Measurements from ENCODE around the gene TERF2IP. TPM values are rescaled to one million over a fixed set of nuclear protein-coding genes. Genes with fewer than 3 reads are reported as not detected.

The TERF2IP gene
- total RNA-seq, 2 experiments from 2014 or later = 41.6 to 64.3 TPM

DNA sequence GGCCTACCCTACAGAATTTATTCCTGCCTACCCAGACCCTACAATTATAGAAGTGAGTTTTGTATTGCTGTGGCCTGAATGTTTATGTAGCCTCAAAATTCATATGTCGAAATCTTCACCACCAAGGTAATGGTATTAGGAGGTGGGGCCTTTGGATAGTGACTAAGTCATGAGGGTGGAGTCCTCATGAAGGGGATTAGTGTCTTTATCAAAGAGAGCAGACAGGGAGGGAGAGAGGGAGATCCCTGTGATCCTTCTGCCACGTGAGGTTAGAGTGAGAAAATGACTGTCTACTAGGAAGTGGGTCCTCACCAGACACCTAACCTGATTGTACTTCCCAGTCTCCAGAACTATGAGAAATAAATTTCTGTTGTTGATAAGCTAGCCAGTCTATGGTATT is 54.7 kb downstream of the TERF2IP start:
- H2AFZ ChIP-seq (ENCODE audit: low read length) = no peak overlapping the region
- no peak overlapping the region for H3K4me2 ChIP-seq (ENCODE audit: low read length)
- POLR2A ChIA-PET = no interaction called here
- no peaks in the 10 kb centered on the region for H3K79me2 ChIP-seq (ENCODE audit: insufficient read depth, low read depth, low read length)
- no peak overlapping the region for H3K4me3 ChIP-seq (ENCODE audit: low read depth, low read length, poor library complexity, severe bottlenecking)
- H3K9me2 ChIP-seq (ENCODE audit: insufficient read depth, low read length) = no peaks in the 10 kb centered on the region
- H3K9me3 ChIP-seq (ENCODE audit: low read length) = no peaks in the 10 kb centered on the region
- H3K36me3 ChIP-seq (ENCODE audit: insufficient read depth, low read length) = no peaks in the 10 kb centered on the region
- intact Hi-C loops (cut with micrococcal nuclease; ENCODE audit: unreplicated experiment) = no loop called here
- CTCF ChIA-PET (ENCODE audit: unreplicated experiment) = no interaction called here
- no TSS peak for BruUV-seq (replicated peaks)
- no peaks in the 10 kb centered on the region for H3K4me1 ChIP-seq (ENCODE audit: insufficient read depth, low read length, poor library complexity, severe bottlenecking)
- DNase-seq (ENCODE audit: low spot score) = no peak
- H4K20me1 ChIP-seq (ENCODE audit: insufficient read depth, low read length) = no peaks in the 10 kb centered on the region
- H3K27ac ChIP-seq (ENCODE audit: low read depth, low read length, poor library complexity, severe bottlenecking) = no peak overlapping the region
- TF ChIP-seq EZH2phosphoT487 (IDR thresholded peaks at IDR 0.05; ENCODE audit: borderline replicate concordance, low read depth, low read length) = no peak
- no peak for TF ChIP-seq CTCF (conservative IDR thresholded peaks at IDR 0.05; ENCODE audit: low read length)

DNA sequence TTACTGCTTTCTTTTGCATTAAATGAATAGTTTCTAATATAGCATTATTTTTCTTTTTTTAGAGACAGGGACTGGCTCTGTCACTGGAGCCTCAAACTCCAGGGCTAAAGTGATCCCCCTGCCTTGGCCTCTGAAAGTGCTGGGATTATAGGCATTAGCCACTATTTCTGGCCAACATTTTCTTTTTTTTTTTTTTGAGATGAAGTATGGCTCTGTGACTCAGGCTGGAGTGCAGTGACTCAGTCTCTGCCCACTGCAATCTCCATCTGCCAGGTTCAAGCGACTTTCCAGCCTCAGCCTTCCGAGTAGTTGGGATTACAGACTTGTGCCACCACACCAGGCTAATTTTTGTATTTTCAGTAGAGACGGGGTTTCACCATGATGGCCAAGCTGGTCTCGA is 55.7 kb downstream of the TERF2IP start:
- H3K4me3 ChIP-seq (ENCODE audit: low read depth, low read length, poor library complexity, severe bottlenecking) = no peak overlapping the region
- no peaks in the 10 kb centered on the region for H3K36me3 ChIP-seq (ENCODE audit: insufficient read depth, low read length)
- H3K9me2 ChIP-seq (ENCODE audit: insufficient read depth, low read length) = no peaks in the 10 kb centered on the region
- TF ChIP-seq EZH2phosphoT487 (IDR thresholded peaks at IDR 0.05; ENCODE audit: borderline replicate concordance, low read depth, low read length) = no peak
- no peak for TF ChIP-seq CTCF (conservative IDR thresholded peaks at IDR 0.05; ENCODE audit: low read length)
- no peak for DNase-seq (ENCODE audit: low spot score)
- no peaks in the 10 kb centered on the region for H3K79me2 ChIP-seq (ENCODE audit: insufficient read depth, low read depth, low read length)
- no peaks in the 10 kb centered on the region for H4K20me1 ChIP-seq (ENCODE audit: insufficient read depth, low read length)
- no peaks in the 10 kb centered on the region for H3K9me3 ChIP-seq (ENCODE audit: low read length)
- no peak overlapping the region for H3K4me2 ChIP-seq (ENCODE audit: low read length)
- no TSS peak for BruUV-seq (replicated peaks)
- no peak overlapping the region for H3K27ac ChIP-seq (ENCODE audit: low read depth, low read length, poor library complexity, severe bottlenecking)
- CTCF ChIA-PET (ENCODE audit: unreplicated experiment) = no interaction called here
- H2AFZ ChIP-seq (ENCODE audit: low read length) = no peak overlapping the region
- intact Hi-C loops (cut with micrococcal nuclease; ENCODE audit: unreplicated experiment) = no loop called here
- no peaks in the 10 kb centered on the region for H3K4me1 ChIP-seq (ENCODE audit: insufficient read depth, low read length, poor library complexity, severe bottlenecking)
- POLR2A ChIA-PET = no interaction called here

Small RNAs within 50 kb of the gene (small RNA-seq; reads per million reads assigned to genes)
- gene RN7SL520P = not detected

Other genes with a start within 250 kb of the TERF2IP start
- gene CFDP1, start 214.3 kb upstream of the TERF2IP start, total RNA-seq (2014; rRNA removed; shearing (Covaris generic)) = 30.0 and 55.1 TPM in 2 replicates
- gene CFDP1, start 214.3 kb upstream of the TERF2IP start, total RNA-seq (2022) = 55.4 and 57.6 TPM in 2 replicates
- 25.7 and 29.0 TPM in 2 replicates for gene TMEM170A, start 183.1 kb upstream of the TERF2IP start, total RNA-seq (2014; rRNA removed; shearing (Covaris generic))
- 27.3 and 29.4 TPM in 2 replicates for gene TMEM170A, start 183.1 kb upstream of the TERF2IP start, total RNA-seq (2022)
- gene CHST6, start 152.3 kb upstream of the TERF2IP start, total RNA-seq (2014; rRNA removed; shearing (Covaris generic)) = 0.06 TPM in 1 of 2 replicates, not detected in the other
- gene CHST6, start 152.3 kb upstream of the TERF2IP start, total RNA-seq (2022) = 0.13 TPM in 1 of 2 replicates, not detected in the other
- 0.19 and 0.54 TPM in 2 replicates for gene CHST5, start 111.7 kb upstream of the TERF2IP start, total RNA-seq (2014; rRNA removed; shearing (Covaris generic))
- gene CHST5, start 111.7 kb upstream of the TERF2IP start, total RNA-seq (2022) = 0.10 and 0.89 TPM in 2 replicates
- 5.6 and 6.9 TPM in 2 replicates for gene TMEM231, start 91.5 kb upstream of the TERF2IP start, total RNA-seq (2014; rRNA removed; shearing (Covaris generic))
- gene TMEM231, start 91.5 kb upstream of the TERF2IP start, total RNA-seq (2022) = 6.6 and 10.0 TPM in 2 replicates
- 37.0 and 57.7 TPM in 2 replicates for gene GABARAPL2, start 81.4 kb upstream of the TERF2IP start, total RNA-seq (2014; rRNA removed; shearing (Covaris generic))
- gene GABARAPL2, start 81.4 kb upstream of the TERF2IP start, total RNA-seq (2022) = 91.6 and 93.5 TPM in 2 replicates
- gene ADAT1, start 24.5 kb upstream of the TERF2IP start, total RNA-seq (2014; rRNA removed; shearing (Covaris generic)) = 46.8 and 53.4 TPM in 2 replicates
- 85.7 and 91.7 TPM in 2 replicates for gene ADAT1, start 24.5 kb upstream of the TERF2IP start, total RNA-seq (2022)
- gene KARS1, start 108 bp upstream of the TERF2IP start, total RNA-seq (2014; rRNA removed; shearing (Covaris generic)) = 126 and 143 TPM in 2 replicates
- 167 and 172 TPM in 2 replicates for gene KARS1, start 108 bp upstream of the TERF2IP start, total RNA-seq (2022)
- gene CPHXL2, start 29.2 kb downstream of the TERF2IP start, total RNA-seq (2014; rRNA removed; shearing (Covaris generic)) = not detected in 2 replicates
- not detected in 2 replicates for gene CPHXL2, start 29.2 kb downstream of the TERF2IP start, total RNA-seq (2022)
- not detected in 2 replicates for gene DUXB, start 53.7 kb downstream of the TERF2IP start, total RNA-seq (2014; rRNA removed; shearing (Covaris generic))
- not detected in 2 replicates for gene DUXB, start 53.7 kb downstream of the TERF2IP start, total RNA-seq (2022)
- not detected in 2 replicates for gene CPHXL, start 78.7 kb downstream of the TERF2IP start, total RNA-seq (2014; rRNA removed; shearing (Covaris generic))
- gene CPHXL, start 78.7 kb downstream of the TERF2IP start, total RNA-seq (2022) = not detected in 2 replicates

All from OCI-LY7 (cell line).